Psoas muscle (tissue), 8 donors: Measurements from ENCODE around the gene CYB561D1. TPM values are rescaled to one million over a fixed set of nuclear protein-coding genes. Genes with fewer than 3 reads are reported as not detected.

Source experiments
- ATAC-seq, 4 donors: fragments of 200-7000 bp; cut with Tn5 transposase; one replicate each; pipeline ENCODE4 v1.9.1; 2020; ENCODE audit warnings: moderate library complexity in 3 of 4, mild to moderate bottlenecking in 2 of 4
- DNase-seq, 2 donors: peaks; one replicate each; pipeline ENCODE4 v3.0.0-alpha.2; 2020
- H3K27ac ChIP-seq: fragments of 200-600 bp; one replicate; pipeline ENCODE4 v1.8.0; 2022
- H3K27me3 ChIP-seq, 3 donors: fragments of 200-600 bp in 1 of 3; one replicate each; pipeline versions ENCODE4 v1.6.1 to v1.8.0; 2013 to 2022; ENCODE audit warnings: low read length in 2 of 3, mild to moderate bottlenecking in 2 of 3, moderate library complexity in 1 of 3; ENCODE audit not compliant: insufficient read depth in 3 of 3
- H3K36me3 ChIP-seq, 2 donors: fragments of 200-600 bp in 1 of 2; one replicate each; pipeline versions ENCODE4 v1.6.1 to v1.8.0; 2013 to 2022; ENCODE audit warnings: low read depth in 1 of 2, mild to moderate bottlenecking in 1 of 2, moderate library complexity in 1 of 2; ENCODE audit not compliant: insufficient read depth in 1 of 2
- H3K4me1 ChIP-seq: fragments of 200-600 bp; one replicate; pipeline ENCODE4 v1.8.0; 2022
- H3K4me3 ChIP-seq: fragments of 200-600 bp; one replicate; pipeline ENCODE4 v1.8.0; 2022; ENCODE audit warnings: mild to moderate bottlenecking
- H3K9me3 ChIP-seq: fragments of 200-600 bp; one replicate; pipeline ENCODE4 v1.8.0; 2022
- CTCF ChIP-seq: fragments of 200-600 bp; IDR thresholded peaks from one replicate; pipeline ENCODE4 v1.8.0; 2022; ENCODE audit warnings: antibody characterized with exemption
- WGBS, 3 donors: extraction: QIAGEN DNeasy Blood & Tissue Kit; methylation state at CpG; one replicate each; pipeline versions ENCODE4 v1.1.6 to v1.1.7; 2013; 5-methylcytosine and 5-hydroxymethylcytosine counted together
- intact Hi-C, 2 donors: fragments of 100-400 bp; cut with DNase I; formaldehyde crosslinking; loops; one replicate each; pipeline versions ENCODE4 v1.11.0 to v1.14.2; 2022
- polyA plus RNA-seq, 3 donors: library from polyadenylated mRNA; stranded (reverse); fragments of 200-250 nt; gene quantifications; one replicate each; pipeline ENCODE4 v1.2.3, GENCODE V29; 2013
- total RNA-seq, 4 donors: library from RNA; stranded (reverse); fragmentation: NEBNext Ultra II Directional in 2 of 4; extraction: Animal tissue kit (Norgen Biotek cat#: 25700) in 2 of 4; gene quantifications; one replicate each; pipeline versions ENCODE4 v1.2.1 to v1.2.4, GENCODE V29; 2021 to 2023
- donor health status: healthy with polysubstance abuse.
- donor health status: DM: no; HTN: no; CAD: no; lungs with moderate emphysema.
- donor health status: Bipolar disorder and iron deficiency.
- donor health status: healthy.
- donor health status: DM: yes; HTN: yes; CAD: no.
- donor health status: DM: no; HTN: no; CAD: no.
- donor health status: DM: no; HTN: no; CAD: no.
- donor health status: DM: yes; HTN: yes; CAD: no.

The CYB561D1 gene
- total and polyA plus RNA-seq, 7 donors, result 1.8 to 15.0 (median 3.5) TPM

- no peak for ATAC-seq
- no peaks in the 10 kb centered on the region for H3K9me3 ChIP-seq
- H3K4me1 ChIP-seq, result peaks cover 28% of the 10 kb centered on the region
- intact Hi-C loops, result loop anchor here in 1 of 2 donors (5.0 kb wide), 1 partner anchor 71 kb away; no protein-coding TSS in a partner anchor
- TF ChIP-seq CTCF, result no peak
- H3K4me3 ChIP-seq, result no peak overlapping the region
- H3K36me3 ChIP-seq, result peaks cover 0 to 68% of the 10 kb centered on the region in 2 donors
- no peak for DNase-seq
- H3K27me3 ChIP-seq, result no peaks in the 10 kb centered on the region
- WGBS, 3 donors, result 53 to 64% (median 61%) methylated on average over 4 of the region's 4 CpGs
- H3K27ac ChIP-seq, result peak overlapping the region; percentile 77
Measured at GRCh38 chr1:109493227-109493626, 667 bp upstream of the CYB561D1 start.

GRCh38 chr1:109495738-109496137 lies 1.8 kb downstream of the CYB561D1 start:
- no peaks in the 10 kb centered on the region for H3K27me3 ChIP-seq
- no peak overlapping the region for H3K4me3 ChIP-seq
- no peak overlapping the region for H3K27ac ChIP-seq
- intact Hi-C loops, result loop anchor here in 1 of 2 donors (2.0 kb wide), 1 partner anchor 35 kb away; no protein-coding TSS in a partner anchor
- TF ChIP-seq CTCF, result no peak
- peaks cover 0 to 60% of the 10 kb centered on the region in 2 donors for H3K36me3 ChIP-seq
- ATAC-seq, result no peak
- WGBS, 3 donors, result 87 to 91% (median 88%) methylated on average over 7 of the region's 7 CpGs
- no peak for DNase-seq
- peaks cover 36% of the 10 kb centered on the region for H3K4me1 ChIP-seq
- H3K9me3 ChIP-seq, result no peaks in the 10 kb centered on the region

GRCh38 chr1:109497449-109498160 lies 3.7 kb downstream of the CYB561D1 start:
- peaks cover 32% of the 10 kb centered on the region for H3K4me1 ChIP-seq
- WGBS, 3 donors, result 51 to 58% (median 55%) methylated on average over 9 of the region's 9 CpGs
- intact Hi-C loops, result loop anchor here (1.0 to 2.0 kb wide), 2 partner anchors 33 to 35 kb away; no protein-coding TSS in a partner anchor
- H3K27ac ChIP-seq, result peak overlapping the region; percentile 65
- no peaks in the 10 kb centered on the region for H3K9me3 ChIP-seq
- no peak overlapping the region for H3K4me3 ChIP-seq
- DNase-seq (no peak), ATAC-seq (no peak)
- H3K36me3 ChIP-seq, result peaks cover 0 to 50% of the 10 kb centered on the region in 2 donors
- no peak for TF ChIP-seq CTCF
- no peaks in the 10 kb centered on the region for H3K27me3 ChIP-seq

GRCh38 chr1:109498161-109498801 lies 4.4 kb downstream of the CYB561D1 start:
- Histone ChIP-seq H3K36me3 (peaks cover 0 to 46% of the 10 kb centered on the region in 2 donors), H3K4me3 (no peak overlapping the region), H3K27ac (peak overlapping the region; percentile 65), H3K4me1 (peaks cover 27% of the 10 kb centered on the region), H3K9me3 (no peaks in the 10 kb centered on the region), H3K27me3 (no peaks in the 10 kb centered on the region)
- 45 to 55% (median 54%) methylated on average over 11 to 12 of the region's 12 CpGs for WGBS, 3 donors
- TF ChIP-seq CTCF, result peak; percentile 73
- intact Hi-C loops, result loop anchor here in 1 of 2 donors (1.0 kb wide), 1 partner anchor 34 kb away; no protein-coding TSS in a partner anchor
- DNase-seq (no peak), ATAC-seq (peak; percentile 50 to 78 (median 61))
